H1 (cell line): Measurements from ENCODE around the gene SURF2. TPM values are rescaled to one million over a fixed set of nuclear protein-coding genes. Genes with fewer than 3 reads are reported as not detected.

Source experiments
- CTCF ChIA-PET: fragments of 300-600 bp; sonication (Branson Sonifier 250); formaldehyde crosslinking; loops from one replicate; lab custom pipeline; 2021; ENCODE audit not compliant: partially characterized antibody; lab: Charles Lee
- POLR2A ChIA-PET: fragments of 300-600 bp; sonication (Branson Sonifier 250); formaldehyde crosslinking; loops from one replicate; lab custom pipeline; 2021; ENCODE audit warnings: inconsistent platforms; ENCODE audit not compliant: partially characterized antibody; lab: Charles Lee
- DNase-seq, 2 experiments: peaks; one replicate each; pipeline versions ENCODE4 v3.0.0 to v3.0.0-alpha.2; 2010 to 2022; ENCODE audit warnings: low spot score in 2 of 2, low read depth in 1 of 2, mixed read lengths in 1 of 2
- FAIRE-seq: peaks from 2 replicates; lab custom pipeline; 2011; peaks lifted over from hg19 to GRCh38; lab: Jason Lieb, UNC
- H2AFZ ChIP-seq: 2 replicates; pipeline ENCODE4 v1.8.1; 2012; ENCODE audit warnings: low read length, inconsistent platforms
- H2AK5ac ChIP-seq: 2 replicates; pipeline ENCODE4 v1.6.1; 2013; ENCODE audit warnings: low read depth, low read length
- H2BK120ac ChIP-seq: replicated peaks from 2 replicates; pipeline ENCODE3; 2013; ENCODE audit warnings: low read depth, low read length, inconsistent platforms
- H2BK12ac ChIP-seq: 2 replicates; pipeline ENCODE4 v1.6.1; 2013; ENCODE audit warnings: low read depth, low read length
- H2BK15ac ChIP-seq: 2 replicates; pipeline ENCODE4 v1.6.1; 2013; ENCODE audit warnings: low read length
- H2BK20ac ChIP-seq: 2 replicates; pipeline ENCODE4 v1.6.1; 2013; ENCODE audit warnings: low read length
- H2BK5ac ChIP-seq: 2 replicates; pipeline ENCODE4 v1.6.1; 2013; ENCODE audit warnings: low read depth, low read length
- H3K14ac ChIP-seq: 2 replicates; pipeline ENCODE4 v1.6.1; 2013; ENCODE audit warnings: inconsistent platforms; ENCODE audit not compliant: insufficient read length
- H3K18ac ChIP-seq: 2 replicates; pipeline ENCODE4 v1.6.1; 2013; ENCODE audit warnings: low read length; ENCODE audit errors: extremely low read depth
- H3K23ac ChIP-seq: 2 replicates; pipeline ENCODE4 v1.6.1; 2013; ENCODE audit warnings: inconsistent platforms; ENCODE audit not compliant: insufficient read length
- H3K23me2 ChIP-seq: 2 replicates; pipeline ENCODE4 v1.6.1; 2013; ENCODE audit warnings: low read depth, low read length
- H3K27ac ChIP-seq: 2 replicates; pipeline ENCODE4 v1.6.1; 2011; ENCODE audit warnings: low read depth, low read length, inconsistent platforms
- H3K27me3 ChIP-seq, 4 experiments: replicated peaks in 1 of 4; 1 replicate in 1 of 4; 2 replicates in 3 of 4; pipeline versions ENCODE4 v1.6.1 to v1.8.1; 2011 to 2013; ENCODE audit warnings: low read length in 3 of 4, mild to moderate bottlenecking in 3 of 4, inconsistent platforms in 2 of 4, mixed read lengths in 2 of 4, moderate library complexity in 1 of 4; ENCODE audit not compliant: control insufficient read depth in 3 of 4, insufficient read depth in 3 of 4; ENCODE audit errors: extremely low read depth in 1 of 4
- H3K36me3 ChIP-seq, 4 experiments: 2 replicates each; pipeline versions ENCODE4 v1.6.1 to v1.8.1; 2011 to 2013; ENCODE audit warnings: mild to moderate bottlenecking in 4 of 4, low read length in 3 of 4, moderate library complexity in 2 of 4, control low read depth in 1 of 4, inconsistent platforms in 1 of 4; ENCODE audit not compliant: insufficient read depth in 4 of 4, control insufficient read depth in 2 of 4
- H3K4ac ChIP-seq: replicated peaks from 2 replicates; pipeline ENCODE3; 2013; ENCODE audit warnings: low read length, low read depth, mixed read lengths, inconsistent platforms; ENCODE audit not compliant: insufficient read length
- H3K4me1 ChIP-seq, 4 experiments: replicated peaks in 1 of 4; 1 replicate in 1 of 4; 2 replicates in 3 of 4; pipeline versions ENCODE4 v1.6.1 to v1.8.1; 2011 to 2013; ENCODE audit warnings: low read length in 3 of 4, inconsistent platforms in 2 of 4, mixed read lengths in 1 of 4; ENCODE audit not compliant: insufficient read depth in 4 of 4, control insufficient read depth in 3 of 4
- H3K4me2 ChIP-seq, 2 experiments: 2 replicates each; pipeline versions ENCODE4 v1.6.1 to v1.8.1; 2011 to 2013; ENCODE audit warnings: low read depth in 2 of 2, low read length in 2 of 2, control low read depth in 1 of 2, inconsistent platforms in 1 of 2, mild to moderate bottlenecking in 1 of 2; ENCODE audit not compliant: insufficient read depth in 1 of 2
- H3K4me3 ChIP-seq, 4 experiments: fragments of 200-600, 300-600 bp in 1 of 4; sonication (generic), shearing (Covaris generic), sonication (Bioruptor Twin) in 1 of 4; 2 replicates each; pipeline versions ENCODE4 v1.5.1 to v1.8.1; 2011 to 2016; ENCODE audit warnings: low read length in 4 of 4, low read depth in 3 of 4, control low read depth in 2 of 4, inconsistent platforms in 2 of 4, mild to moderate bottlenecking in 2 of 4, mixed read lengths in 1 of 4, moderate library complexity in 1 of 4; ENCODE audit not compliant: insufficient read depth in 2 of 4; ENCODE audit errors: extremely low read depth in 1 of 4
- H3K56ac ChIP-seq: replicated peaks from 2 replicates; pipeline ENCODE3; 2013; ENCODE audit warnings: low read depth, mild to moderate bottlenecking, mixed read lengths, low read length, inconsistent platforms; ENCODE audit not compliant: insufficient read length
- H3K79me1 ChIP-seq: 2 replicates; pipeline ENCODE4 v1.6.1; 2013; ENCODE audit warnings: low read depth, low read length, control low read depth
- H3K79me2 ChIP-seq, 2 experiments: 2 replicates each; pipeline versions ENCODE4 v1.6.1 to v1.8.1; 2012 to 2013; ENCODE audit warnings: low read length in 2 of 2, mild to moderate bottlenecking in 2 of 2, inconsistent platforms in 1 of 2; ENCODE audit not compliant: insufficient read depth in 2 of 2, control insufficient read depth in 1 of 2
- H3K9ac ChIP-seq, 4 experiments: replicated peaks in 1 of 4; 1 replicate in 1 of 4; 2 replicates in 3 of 4; pipeline versions ENCODE4 v1.6.1 to v1.8.1; 2011 to 2013; ENCODE audit warnings: low read depth in 3 of 4, low read length in 3 of 4, control low read depth in 2 of 4, mild to moderate bottlenecking in 2 of 4, moderate library complexity in 2 of 4, inconsistent platforms in 1 of 4; ENCODE audit errors: extremely low read depth in 1 of 4
- H3K9me3 ChIP-seq, 2 experiments: 2 replicates each; pipeline versions ENCODE4 v1.6.1 to v1.8.1; 2012 to 2013; ENCODE audit warnings: mild to moderate bottlenecking in 2 of 2, moderate library complexity in 2 of 2, control low read depth in 1 of 2, inconsistent platforms in 1 of 2, low read depth in 1 of 2, low read length in 1 of 2, mixed read lengths in 1 of 2; ENCODE audit not compliant: insufficient read depth in 2 of 2
- H4K20me1 ChIP-seq, 2 experiments: replicated peaks in 1 of 2; 2 replicates each; pipeline versions ENCODE3 to v1.8.1; 2011 to 2013; ENCODE audit warnings: inconsistent platforms in 2 of 2, low read length in 2 of 2, mild to moderate bottlenecking in 1 of 2; ENCODE audit not compliant: insufficient read depth in 2 of 2, control insufficient read depth in 1 of 2
- H4K5ac ChIP-seq: 2 replicates; pipeline ENCODE4 v1.6.1; 2013; ENCODE audit warnings: low read length, low read depth, mixed read lengths, inconsistent platforms; ENCODE audit not compliant: insufficient read length
- H4K8ac ChIP-seq: 2 replicates; pipeline ENCODE4 v1.8.0; 2013; ENCODE audit warnings: mild to moderate bottlenecking, moderate library complexity, low read length, inconsistent platforms; ENCODE audit not compliant: insufficient read depth; ENCODE audit errors: extremely low read depth
- H4K91ac ChIP-seq: replicated peaks from 2 replicates; pipeline ENCODE3; 2013; ENCODE audit warnings: low read length, mixed read lengths, inconsistent platforms; ENCODE audit not compliant: insufficient read length
- BACH1 ChIP-seq: IDR thresholded peaks from 2 replicates; pipeline ENCODE4 v1.6.1; 2012; ENCODE audit warnings: low read length, improper control_type of control experiment
- CREB1 ChIP-seq: IDR thresholded peaks from 2 replicates; pipeline ENCODE4 v1.6.1; 2012; ENCODE audit warnings: inconsistent platforms
- HDAC6 ChIP-seq: IDR thresholded peaks from one replicate; pipeline ENCODE4 v1.7.1; 2012; ENCODE audit warnings: low read depth, mild to moderate bottlenecking, inconsistent platforms, low read length, moderate library complexity
- JUND ChIP-seq: IDR thresholded peaks from 2 replicates; pipeline ENCODE4 v1.6.1; 2011; ENCODE audit warnings: mild to moderate bottlenecking, improper control_type of control experiment, low read length
- MAX ChIP-seq: IDR thresholded peaks from 2 replicates; pipeline ENCODE4 v1.6.1; 2012; ENCODE audit warnings: inconsistent platforms
- POLR2A ChIP-seq, 2 experiments: IDR thresholded peaks; 1 replicate in 1 of 2; 2 replicates in 1 of 2; pipeline ENCODE4 v1.6.1; 2011; ENCODE audit warnings: low read depth in 2 of 2, low read length in 2 of 2, mild to moderate bottlenecking in 2 of 2; ENCODE audit errors: control extremely low read depth in 1 of 2
- POLR2AphosphoS5 ChIP-seq: IDR thresholded peaks from 2 replicates; pipeline ENCODE4 v1.6.1; 2011; ENCODE audit warnings: low read depth, low read length
- RAD21 ChIP-seq, 2 experiments: IDR thresholded peaks in 1 of 2; conservative IDR thresholded peaks in 1 of 2; 2 replicates each; pipeline ENCODE4 v1.6.1; 2011; ENCODE audit warnings: low read depth in 2 of 2, low read length in 2 of 2, improper control_type of control experiment in 1 of 2, inconsistent platforms in 1 of 2, mild to moderate bottlenecking in 1 of 2, moderate library complexity in 1 of 2
- SP2 ChIP-seq: IDR thresholded peaks from 2 replicates; pipeline ENCODE4 v1.6.1; 2012; ENCODE audit warnings: mild to moderate bottlenecking, low read length, inconsistent platforms
- TAF1 ChIP-seq: IDR thresholded peaks from 2 replicates; pipeline ENCODE4 v1.6.1; 2011; ENCODE audit warnings: mild to moderate bottlenecking, low read depth, low read length
- YY1 ChIP-seq: IDR thresholded peaks from 2 replicates; pipeline ENCODE4 v1.6.1; 2011; ENCODE audit warnings: low read depth, mild to moderate bottlenecking, low read length
- WGBS, 2 experiments: shearing (Covaris generic) in 1 of 2; methylation state at CpG; one replicate each; pipeline versions ENCODE4 v1.1.6 to v1.1.7; 2013 to 2015; ENCODE audit warnings: low lambda C conversion rate in 2 of 2, mixed read lengths in 2 of 2, inconsistent platforms in 1 of 2, low coverage in 1 of 2, missing lambda C conversion rate in 1 of 2; ENCODE audit not compliant: insufficient replicate concordance in 2 of 2, insufficient coverage in 1 of 2, insufficient read length in 1 of 2; ENCODE audit errors: extremely low coverage in 1 of 2, missing lambda C conversion rate in 1 of 2; 5-methylcytosine and 5-hydroxymethylcytosine counted together
- polyA plus RNA-seq, 7 experiments: library from polyadenylated mRNA; depleted of rRNA in 3 of 7; stranded (reverse) in 5 of 7; unstranded in 2 of 7; fragments of >200 nt in 5 of 7; fragments of 200-250 nt in 2 of 7; gene quantifications; 1 replicate in 5 of 7; 2 replicates in 1 of 7; 4 replicates in 1 of 7; pipeline versions ENCODE4 v1.2.1 to v1.2.3, GENCODE V29; 2011 to 2013; ENCODE audit warnings: missing spikeins in 2 of 7, mixed read lengths in 2 of 7
- total RNA-seq: library from RNA; stranded (reverse); fragmentation: NEBNext Ultra II Directional; extraction: Animal tissue kit (Norgen Biotek cat#: 25700); gene quantifications from 2 replicates; pipeline ENCODE4 v1.2.1, GENCODE V29; 2021

The SURF2 gene
- total and polyA plus RNA-seq, 2 of the 8 experiments (the other 6 are each of a cell fraction or from before 2014, with no cell fraction given): 36.6 to 37.7 TPM

GRCh38 chr9:133351908-133352634, 4.3 kb upstream of the SURF2 start:
- Histone ChIP-seq H3K4ac (no peak overlapping the region), H2BK120ac (no peak overlapping the region), H3K27me3 (no peaks in the 10 kb centered on the region), H3K4me1 (peaks cover 0 to 5% (median 3%) of the 10 kb centered on the region in 4 experiments; a peak in 4 of 7 replicates), H4K91ac (no peak overlapping the region), H3K36me3 (peaks cover 20 to 45% (median 39%) of the 10 kb centered on the region in 4 experiments), H3K56ac (no peak overlapping the region), H2BK15ac (no peak overlapping the region), H3K79me1 (no peaks in the 10 kb centered on the region; the same call in 1 of the 2 replicates), H3K18ac (no peak overlapping the region), H3K4me2 (no peak overlapping the region), H2BK12ac (no peak overlapping the region), H3K23me2 (peaks cover 8% of the 10 kb centered on the region; the same call in 1 of the 2 replicates), H2AK5ac (no peak overlapping the region), H3K9me3 (no peaks in the 10 kb centered on the region), H2AFZ (no peak overlapping the region), H3K4me3 (no peak overlapping the region), H2BK20ac (no peak overlapping the region), H2BK5ac (no peak overlapping the region), H3K27ac (no peak overlapping the region), H4K8ac (no peak overlapping the region), H3K9ac (no peak overlapping the region), H3K14ac (no peak overlapping the region), H3K23ac (no peak overlapping the region), H4K5ac (no peak overlapping the region), H3K79me2 (peaks cover 5 to 27% of the 10 kb centered on the region in 2 experiments), H4K20me1 (peaks cover 6% of the 10 kb centered on the region in 2 experiments)
- FAIRE-seq: no peak
- ChIA-PET POLR2A (interaction anchor here (0.7 to 16.1 kb wide), 18 partner anchors 2 to 322 kb away, joined by 3 to 461 read pairs (median 6); partner anchors contain the start of genes CACFD1, MED22, RPL7A and STKLD1), CTCF (interaction anchor here (0.6 to 2.6 kb wide), 14 partner anchors 8 to 165 kb away, joined by 3 to 14 read pairs (median 5); no protein-coding TSS in a partner anchor)
- DNase-seq: peak; percentile 65 to 83
- WGBS, 2 experiments: 83% methylated on average over 14 of the region's 14 CpGs; no CpG with 5 or more reads in 1 of the 2 experiments
- TF ChIP-seq BACH1: 0 out of 2 replicates have a peak, but pooled peaks have one; percentile 14
- TF ChIP-seq SP2: no peak
- peak; percentile 30 for TF ChIP-seq MAX
- no peak for TF ChIP-seq JUND
- peak; percentile 62 for TF ChIP-seq TAF1
- TF ChIP-seq POLR2A (IDR thresholded peaks at IDR 0.05; ENCODE audit: control extremely low read depth in 1 of 2, low read depth in 2 of 2, low read length in 2 of 2): peak in 1 of 2 experiments; percentile 88; a peak in 2 of 3 replicates
- no peak for TF ChIP-seq HDAC6
- TF ChIP-seq POLR2AphosphoS5: peak; percentile 93
- TF ChIP-seq YY1: peak; percentile 39; the same call in 1 of the 2 replicates
- TF ChIP-seq CREB1: 0 out of 2 replicates have a peak, but pooled peaks have one; percentile 28
- peak; percentile 24 to 33; a peak in 3 of 4 replicates for TF ChIP-seq RAD21 (IDR thresholded peaks at IDR 0.05 in 1 of 2, conservative IDR thresholded peaks at IDR 0.05 in 1 of 2; ENCODE audit: low read depth in 2 of 2, low read length in 2 of 2)
